COLO668 (cell line): ENCODE results near the gene E2F1.

ENCODE experiments used
- DNase-seq: peaks from one replicate; lab custom pipeline; 2025; ENCODE audit not compliant: unreplicated experiment; lab: John Stamatoyannopoulos, UW

E2F1 gene, protein sequence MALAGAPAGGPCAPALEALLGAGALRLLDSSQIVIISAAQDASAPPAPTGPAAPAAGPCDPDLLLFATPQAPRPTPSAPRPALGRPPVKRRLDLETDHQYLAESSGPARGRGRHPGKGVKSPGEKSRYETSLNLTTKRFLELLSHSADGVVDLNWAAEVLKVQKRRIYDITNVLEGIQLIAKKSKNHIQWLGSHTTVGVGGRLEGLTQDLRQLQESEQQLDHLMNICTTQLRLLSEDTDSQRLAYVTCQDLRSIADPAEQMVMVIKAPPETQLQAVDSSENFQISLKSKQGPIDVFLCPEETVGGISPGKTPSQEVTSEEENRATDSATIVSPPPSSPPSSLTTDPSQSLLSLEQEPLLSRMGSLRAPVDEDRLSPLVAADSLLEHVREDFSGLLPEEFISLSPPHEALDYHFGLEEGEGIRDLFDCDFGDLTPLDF

GRCh38 chr20:33686100-33686983 lies at the start of gene E2F1:
Gene E2F1, minus strand, starts transcription at chr20:33686385. Its CDS starts 121 bp downstream, at chr20:33686264.
- DNase-seq = peak; percentile 99

DNA sequence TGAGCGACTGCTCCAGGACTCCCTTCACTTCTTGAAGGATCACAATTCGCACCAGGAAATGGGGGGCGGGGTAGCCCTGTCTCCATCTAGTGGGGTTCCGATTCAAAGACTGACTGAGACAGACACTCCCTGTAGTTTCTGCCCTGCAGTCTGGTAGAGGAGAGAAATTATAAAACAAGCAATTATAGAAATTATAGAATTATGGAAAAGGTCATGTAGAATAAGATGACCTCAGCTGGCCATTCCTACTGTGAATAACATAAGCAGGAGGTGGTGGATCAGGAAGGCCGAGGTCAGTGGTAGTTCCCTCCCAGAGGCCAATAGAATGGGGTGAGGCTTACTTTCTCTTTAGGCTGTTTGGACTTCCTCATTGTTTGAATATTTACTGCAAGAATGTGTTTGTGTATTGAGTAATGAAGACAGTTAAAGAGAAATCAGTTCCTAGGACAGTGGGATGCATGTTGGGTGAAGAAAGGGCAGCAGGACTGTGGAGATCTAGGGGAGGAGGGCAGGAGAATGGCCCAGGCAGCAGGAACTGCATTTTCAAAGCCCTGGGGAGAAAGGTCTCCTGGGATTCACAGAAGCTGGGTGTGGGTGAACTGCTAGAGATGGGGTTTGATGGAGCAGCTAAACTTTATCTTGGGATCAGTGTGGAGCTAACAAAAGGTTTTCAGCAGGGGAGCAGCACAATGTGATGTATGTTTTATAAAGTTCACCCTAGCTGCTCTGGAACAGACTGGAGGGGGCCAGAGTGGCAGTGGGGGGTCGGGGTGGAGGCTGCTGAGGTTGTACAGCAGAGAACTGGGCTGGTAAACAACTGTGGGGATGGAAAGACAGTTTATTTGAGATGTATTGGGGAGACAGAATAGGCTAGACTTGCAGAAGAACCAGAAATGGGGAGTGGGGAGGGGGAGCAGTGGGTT lies 47.7 kb upstream of the E2F1 start:
- DNase-seq = no peak

DNA sequence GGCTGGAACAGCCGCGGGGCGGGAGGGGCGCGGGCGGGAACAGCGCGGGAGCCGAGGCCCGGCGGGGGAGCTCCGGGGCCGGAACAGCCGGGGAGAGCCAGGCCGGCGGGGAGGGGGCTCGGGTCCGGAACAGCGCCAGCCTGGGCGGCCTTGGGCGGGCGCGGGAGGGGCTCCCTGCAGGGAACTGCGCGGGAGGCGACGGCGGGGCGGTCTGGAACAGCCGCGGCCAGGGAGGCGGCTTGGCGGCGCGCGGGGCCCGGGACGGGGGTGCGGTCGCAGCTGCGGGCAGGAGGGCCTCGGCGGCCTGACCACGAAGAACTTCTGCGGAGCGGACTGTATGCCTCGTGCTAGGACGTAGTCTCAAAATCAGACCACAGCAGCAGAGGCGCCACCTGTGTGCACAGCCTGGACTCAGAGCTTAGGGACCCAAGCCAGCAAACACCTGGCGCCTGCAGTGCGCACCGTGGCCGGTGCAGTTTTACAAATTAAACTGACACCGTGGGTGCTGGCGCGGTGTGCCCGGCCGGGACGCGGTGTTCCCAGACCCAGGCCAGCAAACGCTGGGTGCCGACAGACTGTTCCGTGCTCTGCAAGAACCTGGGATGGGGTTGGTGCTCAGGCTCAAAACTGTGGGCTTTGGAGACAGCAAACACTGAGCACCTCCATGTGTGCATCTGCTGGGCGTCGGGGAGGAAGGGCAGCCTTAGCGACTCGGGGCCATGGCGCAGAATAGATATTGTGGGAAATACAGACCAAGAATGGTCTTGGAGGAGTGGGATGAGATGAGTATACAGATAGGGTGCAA lies 46.2 kb upstream of the E2F1 start:
- peak; percentile 99 for DNase-seq

GRCh38 chr20:33731693-33732165 lies 45.5 kb upstream of the E2F1 start, which contains the start of gene ZNF341:
Gene ZNF341, plus strand, starts transcription at chr20:33731996. Its CDS starts 26 bp downstream, at chr20:33732022.
- DNase-seq = peak; percentile 99

GRCh38 chr20:33730946-33731692 lies 44.9 kb upstream of the E2F1 start:
- no peak for DNase-seq

DNA sequence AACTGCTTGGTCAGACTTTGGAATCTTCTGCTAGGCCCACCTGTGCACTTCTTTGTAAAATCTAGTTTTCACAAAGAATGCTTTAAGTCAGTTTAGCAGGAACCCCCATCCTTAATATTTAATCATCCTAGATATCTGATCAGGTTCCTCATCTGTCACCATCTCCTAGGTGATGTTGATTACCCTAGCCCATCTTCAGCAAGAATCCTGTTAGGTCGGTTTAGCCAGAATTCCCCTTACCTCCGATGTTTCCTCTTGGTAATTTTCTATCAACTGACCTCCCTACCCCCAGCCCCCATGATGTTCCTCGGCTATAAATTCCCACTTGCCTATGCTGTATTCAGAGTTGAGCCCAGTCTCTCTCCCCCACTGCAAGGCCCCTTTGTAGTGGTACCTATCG lies 42.9 kb upstream of the E2F1 start:
- DNase-seq = no peak

GRCh38 chr20:33728463-33728862 lies 42.3 kb upstream of the E2F1 start:
- DNase-seq = no peak

GRCh38 chr20:33727806-33728205 lies 41.6 kb upstream of the E2F1 start:
- no peak for DNase-seq

DNA sequence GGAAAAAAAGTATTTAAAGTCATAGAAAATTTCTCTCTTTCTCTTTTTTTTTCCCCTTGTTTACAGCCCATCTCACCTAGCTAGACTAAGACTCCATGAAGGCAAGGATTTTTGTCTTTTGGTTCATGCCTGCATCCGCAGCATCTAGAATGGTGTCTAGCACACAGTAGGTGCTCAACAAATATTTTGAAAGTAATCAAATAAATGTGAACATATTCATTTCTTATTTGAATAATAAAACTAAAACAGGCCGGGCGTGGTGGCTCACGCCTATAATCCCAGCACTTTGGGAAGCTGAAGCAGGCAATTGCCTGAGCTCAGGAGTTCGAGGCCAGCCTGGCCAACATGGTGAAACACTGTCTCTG lies 40.9 kb upstream of the E2F1 start:
- no peak for DNase-seq

DNA sequence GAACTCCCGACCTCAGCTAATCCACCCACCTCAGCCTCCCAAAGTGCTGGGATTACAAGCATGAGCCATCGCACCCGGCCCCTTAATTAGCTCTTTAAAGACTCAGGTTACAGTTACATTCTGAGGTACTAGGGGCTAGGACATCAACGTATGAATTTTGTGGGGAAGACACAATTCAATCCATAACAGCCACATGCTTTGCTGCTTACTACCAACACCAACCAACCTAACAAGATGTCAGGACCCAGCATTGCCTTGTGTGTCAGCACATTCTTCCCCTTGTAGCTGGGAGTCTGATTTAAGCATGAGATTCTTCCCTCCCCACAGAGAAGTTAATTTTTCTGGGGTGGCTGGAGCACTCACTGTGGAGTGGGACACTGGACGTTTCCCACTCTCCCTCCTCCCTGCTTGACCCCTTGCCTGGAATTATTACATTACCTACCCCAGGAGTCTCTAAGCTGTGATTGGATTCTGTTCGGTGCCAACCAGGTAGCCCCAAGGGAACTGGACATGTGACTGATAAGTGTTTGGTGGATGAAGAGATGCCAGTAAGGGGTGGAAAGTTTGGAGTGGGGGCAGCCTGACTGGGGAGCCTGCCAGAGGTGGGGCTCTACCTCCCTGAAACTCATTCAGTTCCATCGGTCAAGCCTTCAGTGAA lies 39.6 kb upstream of the E2F1 start:
- no peak for DNase-seq

DNA sequence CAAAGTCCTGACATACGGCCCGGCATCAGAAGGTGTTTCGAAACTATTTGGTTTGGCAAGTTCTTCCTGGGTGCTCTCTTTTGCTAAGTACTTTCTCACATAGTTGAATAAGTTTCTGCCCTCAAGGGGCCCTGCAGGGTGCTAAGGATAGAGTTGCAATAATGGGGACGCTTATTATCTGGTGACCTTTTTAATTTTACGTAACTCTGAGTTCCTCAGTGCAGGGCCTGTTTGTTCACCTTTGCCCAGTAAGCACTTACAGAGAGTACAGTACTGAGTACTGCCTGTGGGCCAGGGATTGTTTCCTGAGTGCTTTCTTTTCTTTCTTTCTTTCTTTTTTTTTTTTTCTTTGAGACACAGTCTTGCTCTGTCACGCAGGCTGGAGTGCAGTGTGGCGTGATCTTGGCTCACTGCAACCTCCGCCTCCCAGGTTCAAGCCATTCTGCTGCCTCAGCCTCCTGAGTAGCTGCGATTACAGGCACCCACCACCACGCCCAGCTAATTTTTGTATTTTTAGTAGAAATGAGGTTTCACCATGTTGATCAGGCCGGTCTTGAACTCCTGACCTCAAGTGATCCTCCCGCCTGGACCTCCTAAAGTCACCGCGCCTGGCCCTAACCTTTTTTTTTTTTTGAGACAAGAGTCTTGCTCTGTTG lies 38.4 kb upstream of the E2F1 start:
- DNase-seq = no peak

GRCh38 chr20:33721391-33722140 lies 35.4 kb upstream of the E2F1 start:
- DNase-seq = no peak

GRCh38 chr20:33719989-33720709 lies 34.0 kb upstream of the E2F1 start, which contains the start of gene PXMP4:
Gene PXMP4, minus strand, starts transcription at chr20:33720310. Its CDS starts 103 bp downstream, at chr20:33720207.
- DNase-seq = peak; percentile 94

DNA sequence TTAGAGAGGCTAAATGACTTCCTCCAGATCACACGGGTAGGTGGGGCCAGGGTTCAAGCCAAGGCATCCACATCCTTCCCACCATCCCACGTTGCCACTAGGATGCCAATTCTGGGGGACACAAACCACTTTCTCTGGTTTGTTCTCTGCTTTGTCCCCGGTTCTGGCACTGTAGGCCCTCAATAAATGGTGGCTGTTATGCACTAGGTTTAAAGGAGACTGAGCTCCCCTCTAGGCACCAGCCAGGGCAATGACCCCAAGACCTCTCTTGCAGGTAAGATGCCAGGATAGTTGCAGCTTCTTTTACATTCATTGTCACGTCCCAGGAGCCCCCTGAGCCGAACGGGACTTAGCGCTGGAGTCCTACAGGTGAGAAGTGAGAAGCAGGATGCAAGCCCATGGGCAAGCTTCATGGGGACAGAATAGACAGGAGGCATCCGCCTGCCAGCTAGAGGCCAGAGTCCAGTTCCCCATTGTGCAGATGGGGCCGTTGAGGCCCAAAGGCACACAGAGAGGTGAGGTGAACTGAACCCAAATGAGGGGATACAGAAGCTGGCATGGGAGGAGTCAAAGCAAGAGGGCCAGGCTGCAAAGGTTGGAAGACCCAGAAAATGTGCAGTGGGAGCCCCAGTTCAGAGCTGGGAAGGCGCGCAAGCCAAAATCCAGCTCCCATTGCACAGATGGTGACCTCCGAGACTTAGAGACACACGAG lies 33.2 kb upstream of the E2F1 start:
- peak; percentile 36 for DNase-seq

GRCh38 chr20:33716498-33716897 lies 30.3 kb upstream of the E2F1 start:
- no peak for DNase-seq

DNA sequence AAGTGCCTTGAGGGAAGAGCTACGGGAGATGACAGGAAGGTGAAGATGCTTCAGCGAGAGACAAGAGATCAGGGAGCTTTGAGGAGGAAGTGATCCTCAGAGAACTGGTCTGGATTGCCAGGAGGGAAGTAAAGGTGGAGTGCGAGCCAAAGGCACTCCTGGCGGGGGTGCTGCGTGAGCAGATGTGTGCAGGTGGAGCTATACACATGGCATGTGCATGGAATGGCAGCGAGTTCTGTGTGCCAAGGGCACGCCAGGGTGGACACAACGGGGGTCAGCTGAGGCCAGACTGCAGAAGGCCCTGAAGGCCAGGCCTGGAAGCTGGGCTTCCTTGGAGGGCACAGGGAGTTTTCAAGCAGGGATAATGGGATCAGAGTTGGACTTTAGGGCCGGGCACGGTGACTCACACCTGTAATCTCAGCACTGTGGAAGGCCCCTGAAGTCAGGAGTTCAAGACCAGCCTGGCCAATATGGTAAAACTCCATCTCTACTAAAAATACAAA lies 27.7 kb upstream of the E2F1 start:
- no peak for DNase-seq
